Mammary epithelial cell (primary cell): ENCODE results near the gene OST4.

Experiments
- EZH2 ChIP-seq: IDR thresholded peaks from 2 replicates; pipeline ENCODE4 v1.6.1; 2012; ENCODE audit warnings: low read length, inconsistent platforms, borderline replicate concordance
- TF ChIP-seq, protein P1 (sequence below), 2 donors: IDR thresholded peaks in 1 of 2; conservative IDR thresholded peaks in 1 of 2; 2 replicates each; pipeline ENCODE4 v1.5.1; 2011 to 2012; ENCODE audit warnings: inconsistent platforms in 2 of 2, low read length in 2 of 2, mild to moderate bottlenecking in 2 of 2, control low read depth in 1 of 2, low read depth in 1 of 2; ENCODE audit not compliant: insufficient read depth in 1 of 2; ENCODE audit errors: extremely low read depth in 1 of 2

DNA sequence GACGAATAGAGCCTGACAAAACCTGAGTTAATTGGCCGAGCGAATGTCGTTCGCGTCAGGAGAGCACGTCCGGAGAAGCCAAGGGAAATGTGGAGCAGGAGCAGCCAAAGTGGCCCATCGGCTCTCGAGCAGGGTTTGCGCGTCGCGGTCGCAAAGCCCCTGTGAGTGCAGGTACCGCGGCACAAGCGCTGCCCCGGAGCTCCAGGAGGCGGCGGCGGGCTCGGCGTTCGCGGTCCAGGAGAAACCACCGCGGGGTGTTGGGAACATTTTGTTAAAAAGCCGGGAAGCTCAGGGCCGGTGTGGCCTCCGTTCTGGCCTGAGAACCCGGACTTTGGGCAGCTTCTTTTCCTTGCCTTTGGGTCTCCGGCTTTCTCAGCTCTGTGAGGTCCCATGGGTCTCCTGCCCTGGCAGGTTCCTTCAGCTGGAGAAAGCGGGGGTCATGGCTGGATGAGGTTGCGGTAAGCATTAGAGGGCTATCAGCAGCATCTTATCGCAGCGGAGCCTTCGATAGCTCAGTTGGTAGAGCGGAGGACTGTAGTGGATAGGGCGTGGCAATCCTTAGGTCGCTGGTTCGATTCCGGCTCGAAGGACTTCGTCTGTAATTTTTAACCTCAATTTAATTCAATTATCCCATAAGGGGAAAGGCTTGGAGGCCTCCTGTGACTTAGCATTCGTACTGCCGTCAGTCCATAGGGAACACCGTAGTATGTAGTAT lies 21.0 kb downstream of the OST4 start:
- TF ChIP-seq, protein P1, sequence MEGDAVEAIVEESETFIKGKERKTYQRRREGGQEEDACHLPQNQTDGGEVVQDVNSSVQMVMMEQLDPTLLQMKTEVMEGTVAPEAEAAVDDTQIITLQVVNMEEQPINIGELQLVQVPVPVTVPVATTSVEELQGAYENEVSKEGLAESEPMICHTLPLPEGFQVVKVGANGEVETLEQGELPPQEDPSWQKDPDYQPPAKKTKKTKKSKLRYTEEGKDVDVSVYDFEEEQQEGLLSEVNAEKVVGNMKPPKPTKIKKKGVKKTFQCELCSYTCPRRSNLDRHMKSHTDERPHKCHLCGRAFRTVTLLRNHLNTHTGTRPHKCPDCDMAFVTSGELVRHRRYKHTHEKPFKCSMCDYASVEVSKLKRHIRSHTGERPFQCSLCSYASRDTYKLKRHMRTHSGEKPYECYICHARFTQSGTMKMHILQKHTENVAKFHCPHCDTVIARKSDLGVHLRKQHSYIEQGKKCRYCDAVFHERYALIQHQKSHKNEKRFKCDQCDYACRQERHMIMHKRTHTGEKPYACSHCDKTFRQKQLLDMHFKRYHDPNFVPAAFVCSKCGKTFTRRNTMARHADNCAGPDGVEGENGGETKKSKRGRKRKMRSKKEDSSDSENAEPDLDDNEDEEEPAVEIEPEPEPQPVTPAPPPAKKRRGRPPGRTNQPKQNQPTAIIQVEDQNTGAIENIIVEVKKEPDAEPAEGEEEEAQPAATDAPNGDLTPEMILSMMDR (conservative IDR thresholded peaks at IDR 0.05 in 1 of 2, IDR thresholded peaks at IDR 0.05 in 1 of 2; ENCODE audit: extremely low read depth in 1 of 2, insufficient read depth in 1 of 2, low read depth in 1 of 2, low read length in 2 of 2): peak in 1 of 2 donors; percentile 51
- no peak for TF ChIP-seq EZH2
